Karpas-422 (cell line): ENCODE measurements around the gene TRABD2B. TPM values are rescaled to one million over a fixed set of nuclear protein-coding genes. Genes with fewer than 3 reads are reported as not detected.

Source experiments
- DNase-seq: peaks from one replicate; pipeline ENCODE4 v3.0.0-alpha.2; 2015
- H2AFZ ChIP-seq: fragments of 200-600 bp; sonication (generic); 2 replicates; pipeline ENCODE4 v1.6.1; 2014; ENCODE audit warnings: antibody characterized with exemption, low read length, mixed read lengths
- H3K27ac ChIP-seq: fragments of 200-600 bp; sonication (generic); 2 replicates; pipeline ENCODE4 v1.5.1; 2014; ENCODE audit warnings: mild to moderate bottlenecking, low read length, moderate library complexity
- H3K27me3 ChIP-seq: fragments of 200-600 bp; sonication (generic); 2 replicates; pipeline ENCODE4 v1.6.1; 2014; ENCODE audit warnings: low read length, mixed read lengths
- H3K36me3 ChIP-seq: fragments of 200-600 bp; sonication (generic); 2 replicates; pipeline ENCODE4 v1.6.1; 2014; ENCODE audit warnings: low read length, mixed read lengths; ENCODE audit not compliant: insufficient read depth
- H3K4me1 ChIP-seq: fragments of 200-600 bp; sonication (generic); 2 replicates; pipeline ENCODE4 v1.6.1; 2014; ENCODE audit warnings: mild to moderate bottlenecking, low read length, mixed read lengths
- H3K4me2 ChIP-seq: fragments of 200-600 bp; sonication (generic); 2 replicates; pipeline ENCODE4 v1.6.1; 2014; ENCODE audit warnings: low read length, low read depth, mild to moderate bottlenecking; ENCODE audit not compliant: poor library complexity, severe bottlenecking
- H3K4me3 ChIP-seq: fragments of 200-600 bp; sonication (generic); 2 replicates; pipeline ENCODE4 v1.5.1; 2014; ENCODE audit warnings: mild to moderate bottlenecking, antibody characterized with exemption, low read length, mixed read lengths
- H3K79me2 ChIP-seq: fragments of 200-600 bp; sonication (generic); 2 replicates; pipeline ENCODE4 v1.6.1; 2014; ENCODE audit warnings: mild to moderate bottlenecking, low read length, mixed read lengths
- H3K9ac ChIP-seq: fragments of 200-600 bp; sonication (generic); 2 replicates; pipeline ENCODE4 v1.6.0; 2014; ENCODE audit warnings: low read length
- H3K9me2 ChIP-seq: fragments of 200-600 bp; sonication (generic), shearing (Covaris generic); replicated peaks from 2 replicates; pipeline ENCODE4 v1.6.0; 2014; ENCODE audit warnings: mild to moderate bottlenecking, low read length, moderate library complexity; ENCODE audit not compliant: insufficient read depth
- H3K9me3 ChIP-seq: fragments of 300-700, 200-600 bp; sonication (generic); 2 replicates; pipeline ENCODE4 v1.6.1; 2014; ENCODE audit warnings: low read length, mixed read lengths
- H4K20me1 ChIP-seq: fragments of 200-600 bp; sonication (generic); 2 replicates; pipeline ENCODE4 v1.6.1; 2014; ENCODE audit warnings: mild to moderate bottlenecking, antibody characterized with exemption, low read length, low read depth; ENCODE audit not compliant: insufficient read depth
- total RNA-seq: library from RNA; depleted of rRNA; stranded (reverse); fragments of >200 nt; shearing (Covaris generic); gene quantifications from 2 replicates; pipeline ENCODE4 v1.2.3, GENCODE V29; 2014; ENCODE audit warnings: low replicate concordance

TRABD2B gene
- total RNA-seq, 1 experiment from 2014 or later, result not detected

GRCh38 chr1:47756411-47756810 lies 240.8 kb downstream of the TRABD2B start:
- no peak overlapping the region for H3K27ac ChIP-seq
- DNase-seq, result no peak
- H3K9ac ChIP-seq, result no peak overlapping the region
- H4K20me1 ChIP-seq, result no peaks in the 10 kb centered on the region
- H3K79me2 ChIP-seq, result no peaks in the 10 kb centered on the region
- H3K9me2 ChIP-seq, result no peaks in the 10 kb centered on the region
- H3K9me3 ChIP-seq, result no peaks in the 10 kb centered on the region
- no peak overlapping the region for H3K4me2 ChIP-seq
- no peaks in the 10 kb centered on the region for H3K4me1 ChIP-seq
- no peak overlapping the region for H3K4me3 ChIP-seq
- no peak overlapping the region for H2AFZ ChIP-seq
- no peaks in the 10 kb centered on the region for H3K27me3 ChIP-seq
- H3K36me3 ChIP-seq, result no peaks in the 10 kb centered on the region

DNA sequence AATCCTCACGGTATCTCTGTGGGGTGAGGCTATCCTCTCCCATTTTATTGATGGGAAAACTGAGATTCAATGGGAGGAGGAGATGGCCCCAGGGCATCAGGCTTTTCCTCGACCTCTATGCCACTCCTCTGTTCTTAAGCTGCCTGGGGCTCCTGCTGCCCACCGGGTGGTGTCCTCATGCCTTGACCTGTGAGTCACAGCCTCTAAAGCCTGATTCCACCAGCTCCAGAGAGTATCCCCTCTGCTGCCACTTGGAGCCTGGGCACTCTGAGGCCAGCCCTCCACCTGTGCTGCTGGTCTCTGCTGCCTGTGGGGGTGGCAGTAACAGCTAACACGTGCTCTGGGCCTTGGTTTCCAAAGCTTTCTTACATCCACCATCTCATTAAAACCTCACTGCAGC lies 241.2 kb downstream of the TRABD2B start:
- Histone ChIP-seq H3K4me2 (no peak overlapping the region), H3K27me3 (no peaks in the 10 kb centered on the region), H3K79me2 (no peaks in the 10 kb centered on the region), H3K9me3 (no peaks in the 10 kb centered on the region), H3K4me1 (no peaks in the 10 kb centered on the region), H3K9me2 (no peaks in the 10 kb centered on the region), H2AFZ (no peak overlapping the region), H3K27ac (no peak overlapping the region), H3K9ac (no peak overlapping the region), H3K36me3 (no peaks in the 10 kb centered on the region), H4K20me1 (no peaks in the 10 kb centered on the region), H3K4me3 (no peak overlapping the region)
- DNase-seq, result no peak

- no peak overlapping the region for H3K27ac ChIP-seq
- DNase-seq, result peak; percentile 89
- no peak overlapping the region for H3K4me3 ChIP-seq
- H3K9me3 ChIP-seq, result no peaks in the 10 kb centered on the region
- H3K9ac ChIP-seq, result no peak overlapping the region
- H3K9me2 ChIP-seq, result no peaks in the 10 kb centered on the region
- H2AFZ ChIP-seq, result no peak overlapping the region
- no peaks in the 10 kb centered on the region for H3K36me3 ChIP-seq
- no peaks in the 10 kb centered on the region for H3K27me3 ChIP-seq
- no peaks in the 10 kb centered on the region for H3K79me2 ChIP-seq
- H4K20me1 ChIP-seq, result no peaks in the 10 kb centered on the region
- H3K4me1 ChIP-seq, result no peaks in the 10 kb centered on the region
- H3K4me2 ChIP-seq, result no peak overlapping the region
These were observed 241.8 kb downstream of the TRABD2B start for GRCh38 chr1:47755101-47755990.

DNA sequence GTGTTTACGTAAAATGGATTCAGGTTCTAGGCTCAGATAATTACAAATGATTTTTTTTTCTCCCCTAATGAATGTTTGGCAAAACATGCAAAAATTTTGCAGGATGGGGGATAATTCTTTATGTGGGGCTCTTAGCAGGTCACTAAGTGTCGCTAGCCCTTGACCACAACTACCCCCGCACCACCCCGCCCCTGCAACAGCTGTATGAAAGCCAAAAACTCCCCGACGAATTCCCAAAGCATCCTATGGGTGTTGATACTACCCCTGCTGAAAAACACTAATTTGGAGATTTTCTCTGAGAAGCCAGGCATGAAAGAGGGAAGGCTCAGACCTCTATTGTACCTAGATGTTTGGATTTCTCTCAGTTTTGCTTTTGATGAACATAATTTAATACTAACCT lies 243.0 kb downstream of the TRABD2B start:
- H4K20me1 ChIP-seq, result no peaks in the 10 kb centered on the region
- no peaks in the 10 kb centered on the region for H3K36me3 ChIP-seq
- no peak for DNase-seq
- no peaks in the 10 kb centered on the region for H3K27me3 ChIP-seq
- H3K9me3 ChIP-seq, result no peaks in the 10 kb centered on the region
- no peak overlapping the region for H3K4me2 ChIP-seq
- H2AFZ ChIP-seq, result no peak overlapping the region
- H3K9ac ChIP-seq, result no peak overlapping the region
- no peaks in the 10 kb centered on the region for H3K4me1 ChIP-seq
- H3K9me2 ChIP-seq, result no peaks in the 10 kb centered on the region
- H3K27ac ChIP-seq, result no peak overlapping the region
- no peaks in the 10 kb centered on the region for H3K79me2 ChIP-seq
- no peak overlapping the region for H3K4me3 ChIP-seq

- no peaks in the 10 kb centered on the region for H4K20me1 ChIP-seq
- no peak overlapping the region for H3K9ac ChIP-seq
- no peaks in the 10 kb centered on the region for H3K36me3 ChIP-seq
- no peaks in the 10 kb centered on the region for H3K79me2 ChIP-seq
- H3K4me2 ChIP-seq, result no peak overlapping the region
- no peak for DNase-seq
- no peaks in the 10 kb centered on the region for H3K4me1 ChIP-seq
- H2AFZ ChIP-seq, result no peak overlapping the region
- H3K4me3 ChIP-seq, result no peak overlapping the region
- H3K9me3 ChIP-seq, result no peaks in the 10 kb centered on the region
- H3K27me3 ChIP-seq, result no peaks in the 10 kb centered on the region
- no peaks in the 10 kb centered on the region for H3K9me2 ChIP-seq
- no peak overlapping the region for H3K27ac ChIP-seq
These were observed 243.4 kb downstream of the TRABD2B start for GRCh38 chr1:47753808-47754207.

DNA sequence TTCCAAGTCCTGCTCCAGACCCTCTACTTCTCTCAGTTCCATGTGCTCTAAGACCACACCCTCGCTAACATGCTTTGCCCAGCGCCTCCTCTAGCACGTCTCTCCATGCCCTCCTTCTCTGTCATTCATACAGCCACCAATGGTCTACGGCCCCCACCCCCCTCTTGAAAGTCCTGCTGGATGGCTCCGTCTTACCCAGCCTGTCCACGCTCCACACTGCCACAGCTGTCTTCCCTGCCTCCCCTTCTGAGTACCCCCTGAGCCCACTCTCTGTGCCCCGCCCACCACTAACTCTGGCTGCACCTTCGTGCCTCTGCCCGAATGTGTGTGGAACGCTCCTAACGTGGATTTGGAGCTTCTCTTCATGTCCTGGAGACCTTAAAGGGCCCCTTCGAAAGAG lies 244.6 kb downstream of the TRABD2B start:
- no peak overlapping the region for H3K9ac ChIP-seq
- H3K4me3 ChIP-seq, result no peak overlapping the region
- H4K20me1 ChIP-seq, result no peaks in the 10 kb centered on the region
- no peaks in the 10 kb centered on the region for H3K27me3 ChIP-seq
- H3K4me2 ChIP-seq, result no peak overlapping the region
- no peak for DNase-seq
- H3K9me3 ChIP-seq, result no peaks in the 10 kb centered on the region
- no peak overlapping the region for H3K27ac ChIP-seq
- no peak overlapping the region for H2AFZ ChIP-seq
- H3K36me3 ChIP-seq, result no peaks in the 10 kb centered on the region
- H3K79me2 ChIP-seq, result no peaks in the 10 kb centered on the region
- H3K4me1 ChIP-seq, result no peaks in the 10 kb centered on the region
- H3K9me2 ChIP-seq, result no peaks in the 10 kb centered on the region

GRCh38 chr1:47751996-47752451 lies 245.2 kb downstream of the TRABD2B start:
- Histone ChIP-seq H3K27me3 (no peaks in the 10 kb centered on the region), H3K27ac (no peak overlapping the region), H4K20me1 (no peaks in the 10 kb centered on the region), H3K4me3 (no peak overlapping the region), H3K9me3 (no peaks in the 10 kb centered on the region), H2AFZ (no peak overlapping the region), H3K36me3 (no peaks in the 10 kb centered on the region), H3K4me1 (no peaks in the 10 kb centered on the region), H3K9me2 (no peaks in the 10 kb centered on the region), H3K9ac (no peak overlapping the region), H3K79me2 (no peaks in the 10 kb centered on the region), H3K4me2 (no peak overlapping the region)
- DNase-seq, result no peak

GRCh38 chr1:47751193-47751592 lies 246.0 kb downstream of the TRABD2B start:
- no peaks in the 10 kb centered on the region for H3K27me3 ChIP-seq
- no peak overlapping the region for H2AFZ ChIP-seq
- peak; percentile 46 for DNase-seq

More at GRCh38 chr1:47751193-47751592, 246.0 kb downstream of the TRABD2B start:
- H3K9me3 ChIP-seq, result no peaks in the 10 kb centered on the region
- H3K36me3 ChIP-seq, result no peaks in the 10 kb centered on the region
- H3K79me2 ChIP-seq, result no peaks in the 10 kb centered on the region
- no peak overlapping the region for H3K4me2 ChIP-seq
- no peak overlapping the region for H3K9ac ChIP-seq
- H3K4me1 ChIP-seq, result no peaks in the 10 kb centered on the region
- H4K20me1 ChIP-seq, result no peaks in the 10 kb centered on the region
- H3K27ac ChIP-seq, result no peak overlapping the region
- H3K4me3 ChIP-seq, result no peak overlapping the region
- no peaks in the 10 kb centered on the region for H3K9me2 ChIP-seq
